ENCODE data around the gene ZDHHC18. TPM values are rescaled to one million over a fixed set of nuclear protein-coding genes. Genes with fewer than 3 reads are reported as not detected.

Gene ZDHHC18
- total RNA-seq, 1 donor from 2014 or later: 25.5 TPM

DNA sequence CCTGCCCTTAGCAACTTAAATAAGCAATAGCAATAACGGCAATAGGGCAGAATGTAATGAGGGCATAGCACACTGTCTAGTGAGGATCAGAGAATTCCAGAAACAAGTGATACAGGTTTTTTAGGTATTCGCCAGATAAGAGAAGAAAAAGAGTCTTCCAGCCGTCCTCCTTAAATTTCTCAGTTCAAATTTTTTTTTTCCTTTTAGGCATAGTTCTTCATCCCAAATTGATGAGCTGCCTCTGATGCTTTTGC, 36.9 kb upstream of the ZDHHC18 start:
- DNase-seq (ENCODE audit: low spot score): no peak
- TF ChIP-seq, protein P1, sequence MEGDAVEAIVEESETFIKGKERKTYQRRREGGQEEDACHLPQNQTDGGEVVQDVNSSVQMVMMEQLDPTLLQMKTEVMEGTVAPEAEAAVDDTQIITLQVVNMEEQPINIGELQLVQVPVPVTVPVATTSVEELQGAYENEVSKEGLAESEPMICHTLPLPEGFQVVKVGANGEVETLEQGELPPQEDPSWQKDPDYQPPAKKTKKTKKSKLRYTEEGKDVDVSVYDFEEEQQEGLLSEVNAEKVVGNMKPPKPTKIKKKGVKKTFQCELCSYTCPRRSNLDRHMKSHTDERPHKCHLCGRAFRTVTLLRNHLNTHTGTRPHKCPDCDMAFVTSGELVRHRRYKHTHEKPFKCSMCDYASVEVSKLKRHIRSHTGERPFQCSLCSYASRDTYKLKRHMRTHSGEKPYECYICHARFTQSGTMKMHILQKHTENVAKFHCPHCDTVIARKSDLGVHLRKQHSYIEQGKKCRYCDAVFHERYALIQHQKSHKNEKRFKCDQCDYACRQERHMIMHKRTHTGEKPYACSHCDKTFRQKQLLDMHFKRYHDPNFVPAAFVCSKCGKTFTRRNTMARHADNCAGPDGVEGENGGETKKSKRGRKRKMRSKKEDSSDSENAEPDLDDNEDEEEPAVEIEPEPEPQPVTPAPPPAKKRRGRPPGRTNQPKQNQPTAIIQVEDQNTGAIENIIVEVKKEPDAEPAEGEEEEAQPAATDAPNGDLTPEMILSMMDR (IDR thresholded peaks at IDR 0.05): no peak
- H3K4me1 Mint-ChIP-seq (ENCODE audit: low read depth): peaks cover 44% of the 10 kb centered on the region
- H3K4me3 Mint-ChIP-seq (ENCODE audit: unreplicated experiment): no peak overlapping the region
- H3K27ac Mint-ChIP-seq (ENCODE audit: unreplicated experiment): no peak overlapping the region
- H3K9me3 Mint-ChIP-seq (ENCODE audit: low read depth): no peaks in the 10 kb centered on the region
- H3K27me3 Mint-ChIP-seq (ENCODE audit: low read depth): no peaks in the 10 kb centered on the region
- H3K36me3 Mint-ChIP-seq (ENCODE audit: low read depth): peaks cover 8% of the 10 kb centered on the region

DNA sequence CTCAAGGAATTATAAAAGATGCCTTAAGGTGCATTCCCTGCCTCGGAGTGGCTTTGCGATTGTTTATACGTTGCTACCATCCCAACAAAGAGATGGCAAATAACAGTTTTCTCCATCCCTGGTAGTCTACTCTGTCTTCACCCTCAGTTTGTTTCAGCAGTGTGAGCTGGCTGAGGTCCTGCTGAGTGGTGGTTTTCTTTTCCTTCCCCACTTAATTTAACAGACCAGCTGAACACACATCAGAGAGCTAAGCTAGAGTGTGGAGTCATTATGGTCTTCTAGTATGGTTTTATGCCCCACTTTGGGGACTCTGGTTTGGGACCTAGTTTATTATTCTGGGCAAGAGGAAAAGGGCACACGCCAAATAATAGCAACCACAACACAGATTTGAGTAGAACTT, 36.6 kb upstream of the ZDHHC18 start:
- Mint-ChIP-seq H3K27ac (ENCODE audit: unreplicated experiment) (no peak overlapping the region), H3K36me3 (ENCODE audit: low read depth) (peaks cover 12% of the 10 kb centered on the region), H3K27me3 (ENCODE audit: low read depth) (no peaks in the 10 kb centered on the region), H3K4me3 (ENCODE audit: unreplicated experiment) (no peak overlapping the region), H3K4me1 (ENCODE audit: low read depth) (peaks cover 40% of the 10 kb centered on the region), H3K9me3 (ENCODE audit: low read depth) (no peaks in the 10 kb centered on the region)
- no peak for DNase-seq (ENCODE audit: low spot score)
- TF ChIP-seq, protein P1 (IDR thresholded peaks at IDR 0.05): no peak

GRCh38 chr1:26790551-26790953, 35.9 kb upstream of the ZDHHC18 start:
- peaks cover 34% of the 10 kb centered on the region for H3K4me1 Mint-ChIP-seq (ENCODE audit: low read depth)
- DNase-seq (ENCODE audit: low spot score): no peak
- H3K27me3 Mint-ChIP-seq (ENCODE audit: low read depth): no peaks in the 10 kb centered on the region
- TF ChIP-seq, protein P1 (IDR thresholded peaks at IDR 0.05): no peak
- H3K4me3 Mint-ChIP-seq (ENCODE audit: unreplicated experiment): no peak overlapping the region
- no peak overlapping the region for H3K27ac Mint-ChIP-seq (ENCODE audit: unreplicated experiment)
- no peaks in the 10 kb centered on the region for H3K9me3 Mint-ChIP-seq (ENCODE audit: low read depth)
- peaks cover 12% of the 10 kb centered on the region for H3K36me3 Mint-ChIP-seq (ENCODE audit: low read depth)

- no peak for DNase-seq (ENCODE audit: low spot score)
- Mint-ChIP-seq H3K36me3 (ENCODE audit: low read depth) (peaks cover 12% of the 10 kb centered on the region), H3K4me1 (ENCODE audit: low read depth) (peaks cover 28% of the 10 kb centered on the region), H3K9me3 (ENCODE audit: low read depth) (no peaks in the 10 kb centered on the region), H3K4me3 (ENCODE audit: unreplicated experiment) (no peak overlapping the region), H3K27me3 (ENCODE audit: low read depth) (no peaks in the 10 kb centered on the region), H3K27ac (ENCODE audit: unreplicated experiment) (no peak overlapping the region)
- TF ChIP-seq, protein P1 (IDR thresholded peaks at IDR 0.05): no peak
Measured at GRCh38 chr1:26791148-26791547, 35.3 kb upstream of the ZDHHC18 start.

GRCh38 chr1:26791626-26792025, 34.9 kb upstream of the ZDHHC18 start:
- Mint-ChIP-seq H3K4me3 (ENCODE audit: unreplicated experiment) (no peak overlapping the region), H3K27ac (ENCODE audit: unreplicated experiment) (no peak overlapping the region), H3K36me3 (ENCODE audit: low read depth) (peaks cover 14% of the 10 kb centered on the region), H3K4me1 (ENCODE audit: low read depth) (peaks cover 23% of the 10 kb centered on the region), H3K9me3 (ENCODE audit: low read depth) (no peaks in the 10 kb centered on the region), H3K27me3 (ENCODE audit: low read depth) (no peaks in the 10 kb centered on the region)
- TF ChIP-seq, protein P1 (IDR thresholded peaks at IDR 0.05): no peak
- no peak for DNase-seq (ENCODE audit: low spot score)
